Measurements from ENCODE around the gene QRICH2. TPM values are rescaled to one million over a fixed set of nuclear protein-coding genes. Genes with fewer than 3 reads are reported as not detected.

The QRICH2 gene
- total RNA-seq, 2 donors from 2014 or later = 1.7 to 3.6 TPM

DNA sequence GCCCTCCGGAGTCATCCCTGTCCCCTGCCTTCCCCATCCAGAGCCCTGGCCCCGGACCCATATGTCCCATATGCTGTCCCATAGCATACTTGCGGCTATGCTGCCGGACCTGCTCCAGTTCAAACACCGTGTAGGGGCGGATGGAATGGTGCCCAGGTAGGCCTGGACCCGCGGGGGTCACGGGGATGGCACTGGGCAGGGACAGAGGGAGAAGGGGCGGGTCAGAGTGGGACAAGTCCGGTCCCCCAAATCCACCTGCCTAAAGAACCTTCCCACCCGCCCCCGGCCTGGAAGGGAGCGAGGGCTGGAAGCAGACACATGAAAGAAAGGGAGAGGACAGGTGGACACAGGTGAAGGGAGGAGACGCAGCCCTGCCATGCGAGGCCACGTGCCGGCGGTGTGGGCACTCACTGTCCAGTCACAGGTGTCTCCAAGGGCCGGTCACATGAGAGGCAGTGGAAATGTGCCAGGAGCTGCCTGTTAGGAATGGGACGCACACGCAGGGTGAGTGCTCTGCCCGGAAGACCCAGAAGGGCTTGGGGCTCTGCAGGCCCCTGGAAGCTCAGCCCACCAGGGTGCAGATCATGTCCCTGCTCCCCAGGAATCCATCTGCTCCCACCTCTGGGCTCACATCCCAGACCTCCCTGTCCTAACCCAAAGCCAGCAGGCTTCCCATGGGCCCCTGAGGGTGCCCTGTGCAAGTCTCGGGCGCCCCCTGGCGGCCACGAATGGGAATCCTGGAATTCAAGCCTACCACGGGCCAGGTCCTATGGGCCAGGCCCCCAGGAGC, 28.9 kb downstream of the QRICH2 start:
- H3K27me3 Mint-ChIP-seq = no peaks in the 10 kb centered on the region
- H3K36me3 Mint-ChIP-seq (ENCODE audit: low read depth) = no peaks in the 10 kb centered on the region
- H3K4me1 Mint-ChIP-seq = peaks cover 11% of the 10 kb centered on the region
- ATAC-seq (peak; percentile 84), DNase-seq (peak; percentile 70 to 88 (median 76))
- H3K4me3 Mint-ChIP-seq = no peak overlapping the region
- H3K9me3 ChIP-seq (ENCODE audit: control insufficient read depth, low read length, poor library complexity, severe bottlenecking) = no peaks in the 10 kb centered on the region
- H3K27ac Mint-ChIP-seq = peak overlapping the region; percentile 65

DNA sequence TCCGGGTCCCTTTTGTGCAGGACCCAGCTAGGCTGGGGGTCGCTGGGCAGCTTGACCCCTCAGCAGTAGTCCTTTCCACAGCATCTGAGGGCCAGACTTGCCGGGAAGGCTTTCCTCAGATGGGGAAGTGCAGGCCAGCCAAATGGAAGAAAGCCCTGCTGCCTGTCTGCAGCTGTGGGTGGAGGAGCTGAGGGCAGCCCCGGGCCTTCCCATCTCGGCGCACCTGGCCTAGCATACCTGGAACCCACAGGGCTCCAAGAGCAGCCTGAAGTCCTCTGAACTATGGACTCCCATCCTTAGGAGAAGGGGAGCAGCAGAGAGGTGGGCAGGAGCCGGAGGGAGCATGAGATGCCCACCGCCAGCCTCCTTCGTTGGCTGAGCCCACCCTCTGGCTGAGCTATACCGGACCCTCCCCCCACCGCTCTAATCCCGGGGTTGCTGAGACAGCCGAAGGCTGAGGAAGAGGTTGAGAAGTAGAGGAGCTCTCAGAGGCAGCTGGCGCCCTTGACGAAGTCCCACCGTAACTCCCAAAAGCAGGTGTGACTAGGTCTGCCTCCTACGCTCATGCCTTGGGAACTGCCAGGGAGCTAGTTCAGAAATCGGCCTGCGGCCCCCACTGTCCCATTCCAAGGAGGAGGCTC, 29.7 kb downstream of the QRICH2 start:
- Mint-ChIP-seq H3K36me3 (ENCODE audit: low read depth) (no peaks in the 10 kb centered on the region), H3K27me3 (no peaks in the 10 kb centered on the region), H3K4me3 (no peak overlapping the region), H3K4me1 (peaks cover 12% of the 10 kb centered on the region), H3K27ac (no peak overlapping the region)
- no peaks in the 10 kb centered on the region for H3K9me3 ChIP-seq (ENCODE audit: control insufficient read depth, low read length, poor library complexity, severe bottlenecking)
- no peak for ATAC-seq
- no peak for DNase-seq

DNA sequence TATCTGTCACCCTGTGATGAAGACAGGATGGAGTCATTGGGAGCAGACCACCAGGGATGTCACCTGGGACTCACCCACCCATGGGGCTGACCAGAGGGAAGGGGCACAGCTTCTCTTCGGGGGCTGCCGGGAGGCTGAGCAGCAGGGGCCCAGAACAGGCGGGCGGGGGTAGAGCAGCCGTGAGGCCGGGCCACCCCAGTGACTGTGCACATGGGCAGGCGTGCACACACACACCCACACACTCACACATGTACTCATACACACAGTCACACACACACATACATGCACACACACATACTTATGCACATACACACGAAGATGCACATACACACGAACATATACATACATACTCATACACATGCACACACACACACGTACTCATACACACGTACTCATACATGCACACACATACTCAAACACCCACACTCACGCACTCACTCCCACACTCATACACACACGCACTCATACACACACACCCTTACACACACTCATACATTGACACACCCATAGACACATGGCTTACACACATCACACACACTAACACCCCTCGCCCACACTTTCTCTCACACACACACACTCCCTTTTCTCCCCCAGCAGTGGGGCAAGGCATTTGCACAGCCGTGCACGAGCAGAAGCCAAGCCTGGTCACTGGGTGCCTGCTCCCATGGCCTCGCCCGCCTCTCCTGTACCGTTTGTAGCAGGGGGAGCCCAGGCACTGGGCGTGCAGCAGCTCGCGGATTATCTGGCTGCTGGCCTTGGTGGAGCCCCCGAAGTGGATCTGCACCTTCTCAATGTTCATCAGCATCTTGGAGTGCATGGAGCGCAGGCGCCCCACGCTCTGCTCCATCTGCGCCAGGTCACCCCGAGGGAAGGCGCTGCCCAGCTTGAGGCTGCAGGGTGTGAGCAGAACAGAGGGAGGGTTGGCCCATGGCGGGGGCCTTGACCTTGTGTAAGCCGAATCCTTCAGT, 30.5 kb downstream of the QRICH2 start:
- H3K27ac Mint-ChIP-seq = peak overlapping the region; percentile 94
- ATAC-seq = no peak

DNA sequence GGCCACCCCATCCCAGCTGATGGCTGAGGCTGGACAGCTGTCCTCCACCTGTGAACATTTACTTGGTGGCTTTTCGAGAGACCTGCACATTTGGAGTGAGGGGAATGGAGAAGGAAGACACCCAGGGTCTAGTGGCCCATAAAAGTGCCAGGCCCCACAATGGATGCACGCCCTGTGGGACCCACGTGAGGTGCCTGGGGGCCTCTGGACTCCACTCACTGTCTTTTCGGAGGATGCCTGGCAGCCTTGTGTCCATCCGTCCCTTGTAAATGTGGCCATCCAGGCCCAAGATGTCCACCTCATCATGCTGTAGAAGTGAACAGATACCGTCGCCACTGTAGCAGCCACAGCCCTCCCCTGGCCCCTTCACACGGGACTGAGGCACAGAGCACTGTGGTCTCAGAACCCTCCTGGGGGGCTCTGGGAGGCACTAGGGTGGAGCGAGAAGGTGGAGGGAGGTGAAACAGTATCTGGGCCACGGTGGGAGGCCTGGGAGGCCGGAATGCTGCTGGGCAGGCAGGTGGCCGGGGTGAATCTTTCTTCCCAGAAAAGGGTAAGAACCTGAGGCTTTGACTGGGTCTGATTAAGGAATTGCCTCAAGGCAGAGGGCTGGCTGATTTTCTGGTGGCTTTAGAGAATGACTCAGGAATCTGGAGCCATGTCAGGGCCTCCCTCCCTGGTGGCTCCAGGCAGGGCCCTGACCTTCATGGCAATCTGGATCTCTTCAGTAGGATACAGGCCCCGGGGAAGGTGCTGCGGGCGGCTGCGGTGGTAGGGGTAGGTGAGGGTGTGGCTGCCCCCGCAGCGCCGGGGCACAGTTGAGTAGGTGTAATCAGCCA, 31.4 kb downstream of the QRICH2 start:
- Mint-ChIP-seq H3K4me3 (no peak overlapping the region), H3K27me3 (no peaks in the 10 kb centered on the region), H3K4me1 (peaks cover 23% of the 10 kb centered on the region), H3K27ac (peak overlapping the region; percentile 94), H3K36me3 (ENCODE audit: low read depth) (no peaks in the 10 kb centered on the region)
- DNase-seq (no peak), ATAC-seq (no peak)
- no peaks in the 10 kb centered on the region for H3K9me3 ChIP-seq (ENCODE audit: control insufficient read depth, low read length, poor library complexity, severe bottlenecking)

More for the DNA sequence above, 30.5 kb downstream of the QRICH2 start:
- H3K4me1 Mint-ChIP-seq = peaks cover 19% of the 10 kb centered on the region
- H3K4me3 Mint-ChIP-seq = no peak overlapping the region
- no peaks in the 10 kb centered on the region for H3K36me3 Mint-ChIP-seq (ENCODE audit: low read depth)
- no peaks in the 10 kb centered on the region for H3K27me3 Mint-ChIP-seq
- no peak for DNase-seq
- H3K9me3 ChIP-seq (ENCODE audit: control insufficient read depth, low read length, poor library complexity, severe bottlenecking) = no peaks in the 10 kb centered on the region

DNA sequence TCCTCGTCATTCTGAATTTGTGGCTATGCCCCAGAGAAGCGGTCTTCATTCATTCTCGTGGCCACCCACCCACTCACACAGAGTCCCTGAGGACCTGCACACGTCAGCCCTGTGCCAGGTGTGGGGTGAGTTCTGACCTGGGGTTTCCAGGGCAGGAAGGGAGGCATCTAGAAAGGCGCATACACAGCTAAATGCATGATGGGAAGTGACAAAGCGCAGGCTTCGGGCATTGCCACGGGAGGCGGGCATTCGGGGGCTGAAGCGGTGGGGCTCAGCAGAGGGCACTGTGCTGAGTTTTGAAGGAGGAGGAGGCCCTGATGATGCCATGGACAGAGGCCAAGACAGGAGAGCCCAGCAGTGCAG, 32.0 kb downstream of the QRICH2 start:
- Mint-ChIP-seq H3K27ac (peak overlapping the region; percentile 94), H3K4me3 (no peak overlapping the region), H3K4me1 (peaks cover 28% of the 10 kb centered on the region), H3K27me3 (no peaks in the 10 kb centered on the region), H3K36me3 (ENCODE audit: low read depth) (no peaks in the 10 kb centered on the region)
- peak; percentile 5 for ATAC-seq
- no peak for DNase-seq
- no peaks in the 10 kb centered on the region for H3K9me3 ChIP-seq (ENCODE audit: control insufficient read depth, low read length, poor library complexity, severe bottlenecking)

DNA sequence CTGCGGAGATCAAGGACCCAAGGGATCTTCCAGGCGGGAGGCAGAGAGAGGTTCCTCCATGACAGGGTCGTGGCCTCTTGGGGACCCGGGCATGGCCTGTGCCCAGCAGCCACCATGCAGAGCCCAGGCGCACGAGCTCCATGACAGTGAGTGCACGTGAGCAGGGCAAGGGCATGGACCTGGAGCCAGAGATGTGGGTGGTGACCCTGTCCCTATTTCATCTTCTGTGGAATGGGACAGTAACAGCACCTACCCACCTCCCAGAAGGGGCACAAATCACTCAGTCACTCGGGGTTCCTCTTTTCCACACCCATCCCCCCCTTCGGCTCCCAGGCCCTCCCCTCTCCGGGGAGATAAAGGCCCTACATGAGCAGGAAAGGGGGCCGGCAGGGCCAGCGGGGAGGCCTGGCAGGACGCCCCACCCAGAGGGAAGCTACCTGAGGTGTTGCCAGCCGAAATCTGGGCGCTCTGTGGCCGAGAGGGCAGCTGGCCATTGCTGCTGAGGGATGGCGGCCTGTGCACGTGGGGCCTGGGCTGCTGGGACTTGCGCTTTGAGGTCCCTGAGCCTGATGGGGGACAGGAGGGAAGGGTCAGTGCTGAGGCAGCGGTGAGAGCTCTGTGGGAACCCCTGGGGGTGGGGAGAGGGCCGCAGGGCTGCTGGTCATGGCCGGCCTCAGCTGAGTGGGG, 32.6 kb downstream of the QRICH2 start:
- H3K9me3 ChIP-seq (ENCODE audit: control insufficient read depth, low read length, poor library complexity, severe bottlenecking) = no peaks in the 10 kb centered on the region
- Mint-ChIP-seq H3K4me3 (no peak overlapping the region), H3K27ac (peak overlapping the region; percentile 94), H3K36me3 (ENCODE audit: low read depth) (no peaks in the 10 kb centered on the region), H3K27me3 (no peaks in the 10 kb centered on the region), H3K4me1 (peaks cover 33% of the 10 kb centered on the region)
- DNase-seq (no peak), ATAC-seq (no peak)

DNA sequence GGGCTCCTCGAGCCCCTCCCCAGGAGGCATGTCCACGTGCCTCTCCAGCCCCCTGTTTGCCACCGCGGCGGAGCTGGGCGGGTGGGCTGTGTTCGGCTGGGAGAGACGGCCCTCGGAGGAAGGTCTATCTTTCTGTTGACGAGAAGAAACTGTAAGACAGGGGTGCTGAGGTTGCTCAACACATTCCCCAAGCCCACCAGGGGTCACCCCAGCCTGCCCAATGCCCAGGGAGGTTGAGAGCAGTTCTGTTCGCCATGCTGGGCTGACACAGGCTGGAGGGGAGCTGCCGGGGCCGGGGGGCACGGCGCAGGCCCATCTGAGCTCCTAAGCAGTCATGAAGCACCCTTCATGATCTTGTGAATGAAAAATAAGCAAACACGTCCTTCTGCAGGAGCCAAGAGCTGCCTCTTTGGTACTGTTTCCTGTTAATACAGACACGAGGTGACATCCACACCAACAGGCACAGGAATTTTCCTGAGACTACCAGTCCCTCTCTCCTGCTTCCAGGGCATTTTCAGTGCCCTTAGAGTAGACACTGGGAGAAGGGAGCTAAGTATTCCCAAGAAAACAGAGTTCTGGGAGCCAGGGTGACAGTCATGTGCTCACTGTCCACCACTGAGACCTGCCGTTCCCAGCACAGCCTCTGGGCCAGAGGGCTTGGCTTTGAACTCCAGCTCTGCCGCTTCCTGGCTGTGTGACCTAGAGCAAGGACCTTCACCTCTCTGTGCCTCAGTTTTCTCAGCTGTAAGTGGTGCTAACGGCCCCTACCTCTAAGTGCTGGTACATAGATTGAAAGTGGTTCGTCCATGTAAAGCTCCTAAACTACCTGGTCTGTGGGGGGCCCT, 33.7 kb downstream of the QRICH2 start:
- H3K4me3 Mint-ChIP-seq = no peak overlapping the region
- H3K4me1 Mint-ChIP-seq = peaks cover 40% of the 10 kb centered on the region
- H3K27ac Mint-ChIP-seq = peak overlapping the region; percentile 94
- no peaks in the 10 kb centered on the region for H3K27me3 Mint-ChIP-seq
- no peaks in the 10 kb centered on the region for H3K36me3 Mint-ChIP-seq (ENCODE audit: low read depth)
- DNase-seq (no peak), ATAC-seq (no peak)
- no peaks in the 10 kb centered on the region for H3K9me3 ChIP-seq (ENCODE audit: control insufficient read depth, low read length, poor library complexity, severe bottlenecking)

DNA sequence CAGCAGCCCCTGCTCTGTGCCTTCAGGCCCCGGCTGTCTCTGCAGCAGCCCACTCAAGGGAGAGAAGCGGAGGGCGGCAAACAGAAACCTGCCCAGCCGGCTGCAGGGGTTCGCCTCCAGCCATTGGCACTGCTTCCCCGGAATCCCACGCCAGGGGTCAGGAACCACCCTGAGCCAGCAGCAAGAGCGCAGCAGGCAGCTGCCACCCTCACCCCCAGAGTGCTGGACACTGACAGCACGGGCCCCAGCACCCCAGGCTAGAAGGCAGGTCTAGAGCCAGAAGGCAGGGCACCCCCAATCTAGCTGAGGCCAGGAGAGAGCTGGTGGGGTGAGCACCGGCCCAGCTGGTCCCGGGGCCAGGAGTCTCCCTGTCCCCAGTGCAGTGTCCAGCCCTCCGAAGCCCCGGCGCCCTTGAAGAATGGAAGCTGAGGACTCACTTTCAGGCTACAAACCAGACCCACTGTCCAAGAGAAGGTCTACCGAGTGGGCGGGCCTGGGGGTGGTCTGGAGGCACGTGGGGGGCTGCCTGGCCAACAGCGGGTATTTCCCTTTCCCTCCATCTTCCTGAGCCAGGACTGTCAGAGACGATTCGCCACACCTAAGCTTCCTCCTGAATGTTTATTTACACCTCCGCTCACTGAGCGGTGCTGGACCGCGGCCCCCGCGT, 34.5 kb downstream of the QRICH2 start:
- peak overlapping the region; percentile 94 for H3K27ac Mint-ChIP-seq
- H3K4me1 Mint-ChIP-seq = peaks cover 44% of the 10 kb centered on the region
- no peaks in the 10 kb centered on the region for H3K36me3 Mint-ChIP-seq (ENCODE audit: low read depth)
- H3K27me3 Mint-ChIP-seq = no peaks in the 10 kb centered on the region
- DNase-seq (no peak), ATAC-seq (no peak)
- H3K4me3 Mint-ChIP-seq = peak overlapping the region; percentile 85
- H3K9me3 ChIP-seq (ENCODE audit: control insufficient read depth, low read length, poor library complexity, severe bottlenecking) = no peaks in the 10 kb centered on the region

DNA sequence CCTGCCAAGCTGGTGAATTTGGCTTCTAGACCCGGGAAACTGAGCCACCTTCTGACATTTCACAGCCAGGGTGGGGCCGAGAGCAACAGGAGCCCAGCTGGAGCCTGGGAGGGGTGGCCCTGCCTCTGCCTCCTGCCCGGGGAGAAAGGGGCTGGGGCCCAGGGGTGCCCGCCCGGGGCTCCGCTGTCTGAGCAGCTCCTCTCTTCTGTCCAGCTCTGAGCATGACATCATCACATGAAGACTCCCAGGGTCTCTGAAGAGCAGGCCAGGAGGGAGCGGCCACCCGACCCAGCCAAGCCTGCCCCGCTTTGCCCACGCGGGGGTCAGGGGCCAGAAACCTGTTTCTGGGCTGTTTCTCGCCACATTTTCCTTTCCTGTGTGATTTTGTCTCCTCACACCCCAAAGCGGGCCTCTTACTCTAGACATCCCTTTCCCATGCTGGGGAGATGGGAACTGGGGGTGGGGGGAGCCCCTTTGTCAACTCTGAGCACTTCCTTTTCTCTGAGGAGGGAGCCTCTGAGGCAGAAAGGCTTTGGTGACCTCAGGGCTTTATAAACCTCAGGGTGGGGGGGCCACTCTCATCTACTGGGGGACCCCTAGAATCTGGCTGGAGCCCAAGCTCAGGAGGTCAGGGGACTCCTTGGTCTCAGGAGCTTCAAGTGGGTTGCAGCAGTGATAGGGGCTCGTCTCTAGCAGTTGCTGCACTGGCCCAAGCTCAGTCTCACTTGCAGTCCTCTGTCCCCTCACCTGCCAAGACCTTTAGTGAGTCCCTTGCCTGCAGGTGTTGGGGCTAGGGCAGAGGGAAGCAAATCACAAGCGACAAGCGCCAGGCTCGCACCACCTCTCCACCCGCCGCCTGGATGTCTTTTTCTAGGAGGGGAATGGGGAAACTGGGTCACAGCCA, 35.3 kb downstream of the QRICH2 start:
- Mint-ChIP-seq H3K27me3 (no peaks in the 10 kb centered on the region), H3K4me1 (peaks cover 50% of the 10 kb centered on the region), H3K27ac (peak overlapping the region; percentile 94), H3K36me3 (ENCODE audit: low read depth) (no peaks in the 10 kb centered on the region), H3K4me3 (peak overlapping the region; percentile 85)
- ATAC-seq (no peak), DNase-seq (no peak)
- H3K9me3 ChIP-seq (ENCODE audit: control insufficient read depth, low read length, poor library complexity, severe bottlenecking) = no peaks in the 10 kb centered on the region

DNA sequence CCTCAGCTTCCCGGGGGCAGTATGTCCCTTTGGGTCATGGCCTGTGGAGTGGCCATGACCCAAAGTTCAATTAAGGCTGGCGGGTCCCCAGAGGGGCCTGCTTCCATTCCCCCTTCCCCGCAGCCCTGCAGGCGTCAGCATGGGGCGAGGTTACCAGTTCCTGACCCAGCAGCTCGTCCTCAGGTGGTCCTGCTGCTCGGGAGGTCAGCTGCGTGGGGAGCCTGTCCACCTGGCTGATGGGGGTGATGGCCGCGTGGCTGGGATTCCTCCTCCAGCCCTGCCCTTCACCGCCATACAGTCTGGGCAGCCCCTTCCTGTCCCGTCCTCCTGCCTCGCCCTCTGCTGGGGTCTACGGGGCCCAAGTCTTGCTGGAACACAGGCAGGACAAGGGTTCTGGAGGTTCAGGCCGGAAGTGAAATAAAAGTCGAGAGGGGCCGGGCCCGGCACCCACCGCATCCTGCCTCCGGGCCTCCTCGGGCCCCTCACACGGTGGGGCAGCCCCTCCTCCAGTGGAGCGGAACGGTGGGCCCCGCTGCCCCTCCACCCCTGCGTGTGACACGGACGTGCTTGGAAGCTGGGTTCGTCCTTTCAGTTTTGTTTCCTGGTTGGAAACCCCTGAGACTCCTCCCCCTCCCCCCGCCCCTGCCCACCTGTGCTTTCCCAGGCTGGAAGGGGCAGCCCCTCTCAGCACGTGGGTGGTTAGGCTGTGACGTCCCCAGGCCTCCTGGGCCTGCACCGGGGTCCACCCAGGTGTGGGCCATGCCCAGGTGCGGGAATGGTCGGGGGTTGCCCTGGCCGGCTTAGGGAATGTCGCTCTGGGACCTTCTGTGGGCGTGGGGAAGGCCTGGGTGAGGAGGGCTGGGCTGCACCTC, 36.2 kb downstream of the QRICH2 start:
- peak overlapping the region; percentile 85 for H3K4me3 Mint-ChIP-seq
- H3K36me3 Mint-ChIP-seq (ENCODE audit: low read depth) = no peaks in the 10 kb centered on the region
- ATAC-seq = peak; percentile 61
- H3K9me3 ChIP-seq (ENCODE audit: control insufficient read depth, low read length, poor library complexity, severe bottlenecking) = no peaks in the 10 kb centered on the region
- no peaks in the 10 kb centered on the region for H3K27me3 Mint-ChIP-seq
- peaks cover 48% of the 10 kb centered on the region for H3K4me1 Mint-ChIP-seq
- H3K27ac Mint-ChIP-seq = peak overlapping the region; percentile 94
- DNase-seq = peak in 2 of 3 donors; percentile 53 to 64

All from T-helper 17 cell (primary cell).